ENCODE data around the gene CXCL3.
A peak's percentile ranks its signal among the peaks of the same experiment; 100 is the strongest.

CXCL3 gene

DNA sequence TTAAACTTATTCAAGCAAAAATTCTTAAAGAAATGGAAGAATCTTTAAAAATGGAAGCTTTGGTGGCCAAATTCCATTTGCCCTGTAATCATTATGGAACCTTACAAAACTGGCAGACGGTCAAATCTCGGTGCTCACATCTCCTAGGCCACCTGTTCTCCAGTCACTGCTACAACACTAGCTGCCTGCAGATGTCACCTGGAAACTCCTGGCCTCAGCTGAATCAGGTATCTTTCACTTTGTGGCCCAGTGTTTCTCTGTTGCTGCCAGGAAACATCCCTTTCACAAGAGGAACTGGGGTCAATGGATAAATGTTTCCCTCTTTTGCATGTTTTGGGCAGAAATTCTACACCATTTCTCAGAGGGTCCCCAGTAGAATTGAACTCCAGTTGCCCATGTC, 4.2 kb upstream of the CXCL3 start:
- TF ChIP-seq CTCF (IDR thresholded peaks at IDR 0.05; ENCODE audit: low read depth, low read length) = 0 out of 2 replicates have a peak, but pooled peaks have one; percentile 16
- Histone ChIP-seq H3K9me3 (ENCODE audit: severe bottlenecking) (peaks cover 3% of the 10 kb centered on the region), H3K4me3 (ENCODE audit: low read depth, low read length) (no peak overlapping the region), H3K27ac (no peak overlapping the region), H3K27me3 (ENCODE audit: insufficient read depth, low read depth, severe bottlenecking) (no peaks in the 10 kb centered on the region), H3K36me3 (peaks cover 5% of the 10 kb centered on the region; the same call in 1 of the 2 replicates)
- no peak for DNase-seq

DNA sequence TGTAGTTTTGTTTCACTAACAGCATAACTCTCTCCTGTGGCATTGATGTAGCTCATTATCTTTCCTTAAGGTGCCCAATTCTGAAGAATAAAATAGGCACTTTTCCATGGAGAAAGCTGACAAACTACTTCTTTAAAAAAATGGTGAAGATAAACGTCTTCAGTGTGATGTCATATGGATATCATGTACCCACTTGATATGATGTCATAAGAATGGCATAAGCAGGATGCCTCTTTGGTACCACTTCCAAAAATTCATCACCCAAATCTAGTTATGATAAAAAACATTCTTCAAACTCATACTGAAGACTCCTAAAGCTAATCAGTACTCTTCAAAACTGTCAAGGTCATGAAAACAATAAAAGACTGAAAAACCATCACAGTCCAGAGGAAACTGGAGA, 2.9 kb upstream of the CXCL3 start:
- no peak for DNase-seq
- peaks cover 5% of the 10 kb centered on the region; the same call in 1 of the 2 replicates for H3K36me3 ChIP-seq
- no peak overlapping the region for H3K4me3 ChIP-seq (ENCODE audit: low read depth, low read length)
- TF ChIP-seq CTCF (IDR thresholded peaks at IDR 0.05; ENCODE audit: low read depth, low read length) = no peak
- no peaks in the 10 kb centered on the region for H3K27me3 ChIP-seq (ENCODE audit: insufficient read depth, low read depth, severe bottlenecking)
- H3K27ac ChIP-seq = no peak overlapping the region
- no peaks in the 10 kb centered on the region for H3K9me3 ChIP-seq (ENCODE audit: severe bottlenecking)

DNA sequence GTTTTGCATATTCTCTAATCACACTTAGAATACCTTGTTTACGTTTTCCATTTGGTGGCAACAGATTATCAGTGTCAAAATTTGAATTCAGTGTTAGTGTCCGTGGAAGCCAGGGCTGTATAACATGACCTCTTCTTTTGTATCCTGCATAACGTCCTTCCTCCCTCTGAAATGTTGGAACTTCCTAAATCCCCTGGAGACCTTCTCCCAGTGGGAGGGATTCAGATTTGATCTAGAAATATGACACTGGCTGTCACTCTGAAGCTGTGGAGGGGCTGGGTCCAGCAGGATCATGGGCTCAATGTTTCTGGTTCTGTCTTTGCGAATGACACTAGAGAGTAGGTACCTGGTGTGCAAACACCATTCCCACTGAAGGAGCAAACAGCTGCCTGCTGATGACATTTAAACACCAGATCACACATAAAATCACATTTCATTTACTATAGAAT, 850 bp upstream of the CXCL3 start:
- Histone ChIP-seq H3K9me3 (ENCODE audit: severe bottlenecking) (no peaks in the 10 kb centered on the region), H3K27ac (no peak overlapping the region), H3K27me3 (ENCODE audit: insufficient read depth, low read depth, severe bottlenecking) (no peaks in the 10 kb centered on the region), H3K36me3 (peaks cover 5% of the 10 kb centered on the region; the same call in 1 of the 2 replicates), H3K4me3 (ENCODE audit: low read depth, low read length) (peak overlapping the region; percentile 69)
- no peak for DNase-seq
- no peak for TF ChIP-seq CTCF (IDR thresholded peaks at IDR 0.05; ENCODE audit: low read depth, low read length)

DNA sequence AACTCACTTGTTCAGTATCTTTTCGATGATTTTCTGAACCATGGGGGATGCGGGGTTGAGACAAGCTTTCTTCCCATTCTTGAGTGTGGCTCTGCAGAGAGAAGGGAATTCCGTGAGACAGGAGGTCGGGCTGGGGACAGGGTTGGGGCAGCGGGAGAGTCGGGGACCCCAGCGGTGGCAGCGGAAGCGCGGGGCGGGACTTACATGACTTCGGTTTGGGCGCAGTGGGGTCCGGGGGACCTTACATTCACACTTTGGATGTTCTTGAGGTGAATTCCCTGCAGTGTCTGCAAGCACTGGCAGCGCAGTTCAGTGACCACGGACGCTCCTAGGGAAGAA, 434 bp downstream of the CXCL3 start:
- Histone ChIP-seq H3K27ac (peak overlapping the region; percentile 82; the same call in 1 of the 2 replicates), H3K9me3 (ENCODE audit: severe bottlenecking) (no peaks in the 10 kb centered on the region), H3K27me3 (ENCODE audit: insufficient read depth, low read depth, severe bottlenecking) (no peaks in the 10 kb centered on the region), H3K4me3 (ENCODE audit: low read depth, low read length) (peak overlapping the region; percentile 69), H3K36me3 (peaks cover 5% of the 10 kb centered on the region; the same call in 1 of the 2 replicates)
- TF ChIP-seq CTCF (IDR thresholded peaks at IDR 0.05; ENCODE audit: low read depth, low read length) = no peak
- peak; percentile 16 for DNase-seq

DNA sequence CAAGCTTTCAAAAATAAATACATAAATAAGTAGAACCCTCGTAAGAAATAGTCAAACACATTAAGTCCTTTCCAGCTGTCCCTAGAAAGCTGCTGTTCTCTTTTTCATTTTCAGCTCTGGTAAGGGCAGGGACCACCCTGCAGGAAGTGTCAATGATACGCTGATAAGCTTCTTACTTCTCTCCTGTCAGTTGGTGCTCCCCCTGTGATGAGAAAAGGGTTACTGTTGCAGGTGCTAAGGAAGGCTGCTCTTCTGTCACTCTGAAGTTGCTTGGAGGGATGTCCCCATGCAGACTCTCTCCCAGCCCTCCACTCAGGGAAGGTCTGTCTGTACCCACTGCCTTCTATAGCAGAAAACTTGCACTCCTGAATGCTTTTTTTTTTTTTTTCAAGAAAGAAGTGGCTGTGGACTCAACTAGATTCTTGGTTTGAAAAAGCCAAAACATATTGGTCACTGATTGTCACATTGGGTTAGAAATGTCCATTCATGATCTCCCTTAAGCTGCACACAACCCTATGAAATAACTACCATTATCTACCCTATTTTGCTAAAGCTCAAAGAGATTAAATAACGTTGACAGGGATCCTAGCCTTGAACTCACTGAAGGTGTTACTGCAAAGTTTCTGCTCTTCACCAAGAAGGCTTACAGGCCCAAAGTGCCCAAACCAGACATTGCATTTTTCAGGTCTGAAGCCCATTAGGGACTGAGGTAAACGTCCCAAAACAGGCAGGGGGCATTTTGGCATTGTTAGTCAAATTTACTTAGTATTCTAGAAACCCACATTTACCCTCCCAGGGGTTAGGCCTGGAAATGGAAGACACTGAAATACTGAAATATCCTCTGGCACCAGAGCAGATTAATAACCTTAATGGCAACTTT, 1.2 kb downstream of the CXCL3 start:
- Histone ChIP-seq H3K27me3 (ENCODE audit: insufficient read depth, low read depth, severe bottlenecking) (no peaks in the 10 kb centered on the region), H3K27ac (no peak overlapping the region), H3K9me3 (ENCODE audit: severe bottlenecking) (no peaks in the 10 kb centered on the region), H3K36me3 (peaks cover 5% of the 10 kb centered on the region; the same call in 1 of the 2 replicates), H3K4me3 (ENCODE audit: low read depth, low read length) (peak overlapping the region; percentile 69)
- TF ChIP-seq CTCF (IDR thresholded peaks at IDR 0.05; ENCODE audit: low read depth, low read length) = no peak
- peak; percentile 13 for DNase-seq
